GM19099 (cell line): ENCODE data around the gene PMAIP1.

ENCODE experiments used
- POLR2A ChIP-seq: IDR thresholded peaks from 3 replicates; pipeline ENCODE4 v1.6.1; 2011; ENCODE audit warnings: low read depth; ENCODE audit not compliant: insufficient read length; ENCODE audit errors: extremely low read depth

Gene PMAIP1

GRCh38 chr18:59874166-59874565 is 25.6 kb upstream of the PMAIP1 start:
- TF ChIP-seq POLR2A: no peak

- no peak for TF ChIP-seq POLR2A
These were observed 23.5 kb upstream of the PMAIP1 start for GRCh38 chr18:59876310-59876626.

- no peak for TF ChIP-seq POLR2A
These were observed 22.4 kb upstream of the PMAIP1 start for GRCh38 chr18:59877361-59877760.

GRCh38 chr18:59878644-59879043 is 21.2 kb upstream of the PMAIP1 start:
- TF ChIP-seq POLR2A: no peak

- TF ChIP-seq POLR2A: no peak
These were observed 17.8 kb upstream of the PMAIP1 start for GRCh38 chr18:59881728-59882656.

- no peak for TF ChIP-seq POLR2A
These were observed 15.4 kb upstream of the PMAIP1 start for GRCh38 chr18:59884351-59884750.

GRCh38 chr18:59885579-59886163 is 14.1 kb upstream of the PMAIP1 start:
- TF ChIP-seq POLR2A: no peak

- TF ChIP-seq POLR2A: no peak
These were observed 7.7 kb upstream of the PMAIP1 start for GRCh38 chr18:59892123-59892522.

- TF ChIP-seq POLR2A: no peak
These were observed 5.8 kb upstream of the PMAIP1 start for GRCh38 chr18:59893971-59894370.

- no peak for TF ChIP-seq POLR2A
These were observed 2.4 kb upstream of the PMAIP1 start for GRCh38 chr18:59897321-59897954.

- peak; percentile 20 for TF ChIP-seq POLR2A
These were observed 1.7 kb upstream of the PMAIP1 start for GRCh38 chr18:59898093-59898492.

- no peak for TF ChIP-seq POLR2A
These were observed 1.0 kb upstream of the PMAIP1 start for GRCh38 chr18:59898609-59899297.

- TF ChIP-seq POLR2A: peak; percentile 62
These were observed 679 bp downstream of the PMAIP1 start for GRCh38 chr18:59900222-59901128.
